Kidney (tissue), 22 donors: ENCODE data around the gene PEX13. TPM values are rescaled to one million over a fixed set of nuclear protein-coding genes. Genes with fewer than 3 reads are reported as not detected.

Source experiments
- DNase-seq, 5 donors: peaks; one replicate each; pipeline ENCODE4 v3.0.0-alpha.2; 2013 to 2020
- FAIRE-seq: peaks from 2 replicates; lab custom pipeline; 2012; peaks lifted over from hg19 to GRCh38; lab: Jason Lieb, UNC
- H3K27ac ChIP-seq, 2 donors: one replicate each; pipeline ENCODE4 v1.7.0; 2013; ENCODE audit warnings: low read depth in 2 of 2, low read length in 2 of 2, inconsistent platforms in 1 of 2
- H3K27me3 ChIP-seq: one replicate; pipeline ENCODE4 v1.7.1; 2013; ENCODE audit warnings: low read length, inconsistent platforms; ENCODE audit not compliant: control insufficient read depth, insufficient read depth
- H3K36me3 ChIP-seq, 3 donors: one replicate each; pipeline versions ENCODE4 v1.7.0 to v1.7.1; 2013; ENCODE audit warnings: low read length in 3 of 3, control low read depth in 1 of 3, inconsistent platforms in 1 of 3; ENCODE audit not compliant: insufficient read depth in 3 of 3, control insufficient read depth in 2 of 3
- H3K4me1 ChIP-seq, 3 donors: one replicate each; pipeline versions ENCODE4 v1.7.0 to v1.7.1; 2013; ENCODE audit warnings: low read length in 3 of 3, inconsistent platforms in 1 of 3, low read depth in 1 of 3; ENCODE audit not compliant: control insufficient read depth in 2 of 3, insufficient read depth in 2 of 3
- H3K4me3 ChIP-seq, 3 donors: one replicate each; pipeline versions ENCODE4 v1.7.0 to v1.8.1; 2013; ENCODE audit warnings: low read length in 3 of 3, control low read depth in 1 of 3, inconsistent platforms in 1 of 3
- H3K9ac ChIP-seq, 3 donors: one replicate each; pipeline versions ENCODE4 v1.7.0 to v1.7.1; 2013; ENCODE audit warnings: low read length in 3 of 3, control low read depth in 1 of 3, inconsistent platforms in 1 of 3
- H3K9me3 ChIP-seq, 3 donors: one replicate each; pipeline versions ENCODE4 v1.7.0 to v1.7.1; 2013; ENCODE audit warnings: low read length in 3 of 3, control low read depth in 1 of 3, inconsistent platforms in 1 of 3; ENCODE audit not compliant: control insufficient read depth in 2 of 3, insufficient read depth in 1 of 3
- intact Hi-C: fragments of 100-400 bp; cut with DNase I; formaldehyde crosslinking; loops from one replicate; pipeline ENCODE4 v1.11.1; 2022
- long read RNA-seq, 10 donors: library from polyadenylated mRNA in 1 of 10; unstranded in 1 of 10; transcript quantifications; one replicate each; pipeline ENCODE4 v2.0.0 and lab custom pipeline, GENCODE V29; 2021 to 2026
- polyA plus RNA-seq: library from polyadenylated mRNA; stranded (reverse); fragments of 350-450 nt; fragmentation: Illumina TruSeq; extraction: RNeasy Lipid Tissue Mini Kit (QIAGEN cat#74804); gene quantifications from one replicate; pipeline ENCODE4 v1.2.3, GENCODE V29; 2014; ENCODE audit warnings: low read depth, low replicate concordance; ENCODE audit not compliant: insufficient read depth
- total RNA-seq: library from RNA; stranded (reverse); fragmentation: NEBNext Ultra II Directional; extraction: Animal tissue kit (Norgen Biotek cat#: 25700); gene quantifications from one replicate; pipeline ENCODE4 v1.2.1, GENCODE V29; 2021
- TF ChIP-seq, protein P1 (sequence below): IDR thresholded peaks from 3 replicates; pipeline ENCODE4 v1.5.1; 2012; ENCODE audit warnings: mild to moderate bottlenecking, moderate library complexity, borderline replicate concordance; ENCODE audit not compliant: insufficient read depth; ENCODE audit errors: extremely low read depth
- donor health status: control.
- donor health status: control.
- donor health status: control.
- donor health status: control.
- donor health status: control.
- donor health status: DM: yes; HTN: yes; CAD: no.
- donor health status: Normal renal cell carcinoma (clear cell type).

PEX13 gene, protein sequence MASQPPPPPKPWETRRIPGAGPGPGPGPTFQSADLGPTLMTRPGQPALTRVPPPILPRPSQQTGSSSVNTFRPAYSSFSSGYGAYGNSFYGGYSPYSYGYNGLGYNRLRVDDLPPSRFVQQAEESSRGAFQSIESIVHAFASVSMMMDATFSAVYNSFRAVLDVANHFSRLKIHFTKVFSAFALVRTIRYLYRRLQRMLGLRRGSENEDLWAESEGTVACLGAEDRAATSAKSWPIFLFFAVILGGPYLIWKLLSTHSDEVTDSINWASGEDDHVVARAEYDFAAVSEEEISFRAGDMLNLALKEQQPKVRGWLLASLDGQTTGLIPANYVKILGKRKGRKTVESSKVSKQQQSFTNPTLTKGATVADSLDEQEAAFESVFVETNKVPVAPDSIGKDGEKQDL
- total RNA-seq (22.5 TPM), polyA plus RNA-seq (12.7 TPM)
- long read RNA-seq, donor 1, full-length matches to known transcripts = 2 of 7 reads
- long read RNA-seq, donor 1, partial matches to known transcripts = 5 of 7 reads
- long read RNA-seq, donor 1, other reads (novel, unspliced or antisense) = 0 of 7 reads
- long read RNA-seq, donor 2, full-length matches to known transcripts = 15 of 15 reads
- long read RNA-seq, donor 2, partial matches to known transcripts = 0 of 15 reads
- long read RNA-seq, donor 2, other reads (novel, unspliced or antisense) = 0 of 15 reads
- long read RNA-seq, donor 3, full-length matches to known transcripts = 4 of 9 reads
- long read RNA-seq, donor 3, partial matches to known transcripts = 5 of 9 reads
- long read RNA-seq, donor 3, other reads (novel, unspliced or antisense) = 0 of 9 reads
- long read RNA-seq, donor 4, full-length matches to known transcripts = 5 of 10 reads
- long read RNA-seq, donor 4, partial matches to known transcripts = 5 of 10 reads
- long read RNA-seq, donor 4, other reads (novel, unspliced or antisense) = 0 of 10 reads
- long read RNA-seq, donor 5, full-length matches to known transcripts = 1 of 1 reads
- long read RNA-seq, donor 5, partial matches to known transcripts = 0 of 1 reads
- long read RNA-seq, donor 5, other reads (novel, unspliced or antisense) = 0 of 1 reads
- long read RNA-seq, donor 6, full-length matches to known transcripts = 8 of 14 reads
- long read RNA-seq, donor 6, partial matches to known transcripts = 6 of 14 reads
- long read RNA-seq, donor 6, other reads (novel, unspliced or antisense) = 0 of 14 reads
- long read RNA-seq, donor 7, full-length matches to known transcripts = 7 of 11 reads
- long read RNA-seq, donor 7, partial matches to known transcripts = 1 of 11 reads
- long read RNA-seq, donor 7, other reads (novel, unspliced or antisense) = 3 of 11 reads
- long read RNA-seq, donor 8, full-length matches to known transcripts = 7 of 7 reads
- long read RNA-seq, donor 8, partial matches to known transcripts = 0 of 7 reads
- long read RNA-seq, donor 8, other reads (novel, unspliced or antisense) = 0 of 7 reads
- long read RNA-seq, donor 9, partial matches to known transcripts = 0 of 1 reads
- long read RNA-seq, donor 9, other reads (novel, unspliced or antisense) = 0 of 1 reads
- long read RNA-seq, donor 10, full-length matches to known transcripts = 6 of 6 reads
- long read RNA-seq, donor 10, partial matches to known transcripts = 0 of 6 reads
- long read RNA-seq, donor 10, other reads (novel, unspliced or antisense) = 0 of 6 reads

DNA sequence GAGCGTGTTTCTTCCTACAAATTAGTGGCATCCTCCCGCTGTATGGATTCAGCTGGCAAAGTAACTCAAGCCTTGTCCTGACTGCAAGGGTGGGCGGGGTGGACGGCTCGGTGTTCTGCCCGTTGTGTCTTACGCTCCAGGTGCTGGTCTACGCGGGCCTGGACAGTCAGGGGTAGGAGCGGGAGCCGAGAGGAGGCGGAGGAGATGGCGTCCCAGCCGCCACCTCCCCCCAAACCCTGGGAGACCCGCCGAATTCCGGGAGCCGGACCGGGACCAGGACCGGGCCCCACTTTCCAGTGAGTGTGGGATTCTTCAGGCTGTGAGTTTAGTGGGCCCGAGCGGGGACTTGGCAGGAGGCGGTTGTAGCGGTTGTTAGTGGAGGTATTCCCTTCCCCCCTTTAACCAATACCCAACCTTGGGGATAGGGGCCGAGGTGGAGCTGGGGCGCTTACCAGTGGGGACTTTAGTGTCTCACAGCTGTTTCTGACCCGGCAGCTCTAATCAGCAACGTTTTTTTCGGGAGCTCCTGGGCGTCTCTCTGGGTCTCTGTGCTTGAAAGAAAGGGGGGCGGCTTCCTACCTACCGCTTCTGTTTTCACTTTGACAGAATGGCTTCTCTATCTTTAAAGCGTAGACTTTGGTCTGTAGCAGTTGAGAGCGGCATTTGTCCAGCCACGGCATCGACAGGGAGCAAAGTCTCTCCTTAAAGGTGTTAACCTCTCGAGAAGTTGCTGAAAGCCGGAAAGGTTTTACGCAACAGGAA lies at the start of gene PEX13, which contains the start of gene PUS10:
Gene PEX13 (plus strand): TSS at position 165 of the 762 bp plus-strand sequence. CDS start 40 bp downstream, at position 205.
Gene PUS10 (minus strand): TSS at position 700 of the 762 bp plus-strand sequence. CDS start 6,365 bp downstream, outside the sequence.
- Histone ChIP-seq H3K4me1 (peaks cover 0 to 7% (median 0%) of the 10 kb centered on the region in 3 donors), H3K9me3 (peaks cover 0 to 4% (median 0%) of the 10 kb centered on the region in 3 donors), H3K27ac (peak within 1 kb of the TSS; percentile 85 to 86), H3K27me3 (no peaks in the 10 kb centered on the region), H3K9ac (peak within 1 kb of the TSS; percentile 95 to 100 (median 97)), H3K36me3 (no peaks in the 10 kb centered on the region), H3K4me3 (peak within 1 kb of the TSS; percentile 89 to 99 (median 99))
- TF ChIP-seq, protein P1, sequence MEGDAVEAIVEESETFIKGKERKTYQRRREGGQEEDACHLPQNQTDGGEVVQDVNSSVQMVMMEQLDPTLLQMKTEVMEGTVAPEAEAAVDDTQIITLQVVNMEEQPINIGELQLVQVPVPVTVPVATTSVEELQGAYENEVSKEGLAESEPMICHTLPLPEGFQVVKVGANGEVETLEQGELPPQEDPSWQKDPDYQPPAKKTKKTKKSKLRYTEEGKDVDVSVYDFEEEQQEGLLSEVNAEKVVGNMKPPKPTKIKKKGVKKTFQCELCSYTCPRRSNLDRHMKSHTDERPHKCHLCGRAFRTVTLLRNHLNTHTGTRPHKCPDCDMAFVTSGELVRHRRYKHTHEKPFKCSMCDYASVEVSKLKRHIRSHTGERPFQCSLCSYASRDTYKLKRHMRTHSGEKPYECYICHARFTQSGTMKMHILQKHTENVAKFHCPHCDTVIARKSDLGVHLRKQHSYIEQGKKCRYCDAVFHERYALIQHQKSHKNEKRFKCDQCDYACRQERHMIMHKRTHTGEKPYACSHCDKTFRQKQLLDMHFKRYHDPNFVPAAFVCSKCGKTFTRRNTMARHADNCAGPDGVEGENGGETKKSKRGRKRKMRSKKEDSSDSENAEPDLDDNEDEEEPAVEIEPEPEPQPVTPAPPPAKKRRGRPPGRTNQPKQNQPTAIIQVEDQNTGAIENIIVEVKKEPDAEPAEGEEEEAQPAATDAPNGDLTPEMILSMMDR = no peak
- intact Hi-C loops = no loop called here
- no peak for FAIRE-seq
- peak; percentile 84 to 94 (median 89) for DNase-seq

DNA sequence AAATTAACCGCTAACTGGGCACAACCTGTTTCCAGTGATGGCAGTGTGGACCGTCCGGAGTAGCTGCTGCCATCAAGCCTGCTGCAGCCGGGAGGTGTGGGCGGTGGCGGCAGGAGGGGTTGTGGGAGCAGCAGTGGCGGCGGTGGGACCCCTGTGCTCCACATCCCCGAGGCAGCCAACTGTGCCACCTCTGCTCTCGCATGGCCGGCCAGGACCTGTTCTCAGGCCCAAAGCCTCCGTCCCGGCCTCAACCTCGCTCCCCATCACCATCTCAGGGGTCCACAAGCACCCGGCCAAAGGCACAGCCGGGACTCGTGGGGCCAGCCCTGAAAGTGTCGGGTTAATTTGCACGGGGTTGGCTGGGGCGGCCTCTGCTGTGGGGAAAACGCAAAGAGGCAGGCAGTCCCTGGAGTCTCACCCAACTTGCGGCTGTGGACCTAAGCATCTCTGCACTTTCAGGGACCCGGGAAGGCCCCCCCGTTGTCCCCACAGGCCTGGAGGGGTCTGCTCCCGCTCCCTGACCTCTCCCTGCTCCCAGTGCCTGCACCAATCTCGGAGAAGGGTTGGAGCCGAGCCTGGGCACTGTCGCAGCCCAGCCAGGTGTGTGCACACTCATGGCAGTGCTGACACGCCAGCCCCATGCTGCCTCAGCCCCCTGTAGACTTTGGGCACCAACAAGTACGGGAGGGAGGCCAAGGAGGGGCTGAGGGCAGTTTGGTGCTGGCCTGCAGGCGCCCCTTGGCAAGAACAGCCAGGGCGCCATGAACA lies 44.4 kb upstream of the PEX13 start:
- DNase-seq (no peak), FAIRE-seq (no peak)
- H3K36me3 ChIP-seq = no peaks in the 10 kb centered on the region
- intact Hi-C loops = no loop called here
- TF ChIP-seq, protein P1 = no peak
- no peaks in the 10 kb centered on the region for H3K9me3 ChIP-seq
- H3K4me3 ChIP-seq = no peak overlapping the region
- H3K27ac ChIP-seq = no peak overlapping the region
- no peaks in the 10 kb centered on the region for H3K27me3 ChIP-seq
- H3K4me1 ChIP-seq = no peaks in the 10 kb centered on the region
- no peak overlapping the region for H3K9ac ChIP-seq
